Activated T-helper 1 cell treated with Interleukin-2 at 50 U/mL for 16 hours (primary cell): ENCODE measurements around the gene COIL.
A peak's percentile ranks its signal among the peaks of the same experiment; 100 is the strongest.

ENCODE experiments used
- DNase-seq: peaks from one replicate; pipeline ENCODE4 v3.0.0-alpha.2; 2020; ENCODE audit warnings: low read depth

Gene COIL

GRCh38 chr17:56908001-56908542, 52.8 kb downstream of the COIL start:
- DNase-seq = no peak

- DNase-seq = no peak
These were observed 57.3 kb downstream of the COIL start for GRCh38 chr17:56903560-56903959.

- DNase-seq = no peak
These were observed 58.5 kb downstream of the COIL start for GRCh38 chr17:56902348-56902747.

GRCh38 chr17:56899403-56899802, 61.4 kb downstream of the COIL start:
- no peak for DNase-seq

DNA sequence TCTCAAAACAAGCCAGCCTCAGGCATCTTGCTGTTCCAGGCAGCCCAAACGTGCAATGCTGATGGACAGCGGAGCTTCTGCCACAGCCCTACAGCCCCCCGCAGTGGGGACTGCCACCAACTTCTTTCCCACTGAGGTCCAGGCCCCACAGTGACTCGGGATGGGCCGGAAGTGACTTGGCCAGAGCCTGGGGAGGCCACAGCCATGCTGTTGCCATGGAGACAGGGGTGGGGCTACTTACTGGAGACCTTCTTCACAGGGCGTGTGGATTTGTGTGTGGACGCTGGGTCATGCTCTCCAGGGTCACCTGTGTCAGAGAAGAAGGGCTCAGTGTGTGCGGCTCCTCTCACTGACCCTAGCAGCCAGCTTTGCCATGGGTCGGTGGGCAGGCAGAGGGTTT, 62.0 kb downstream of the COIL start:
- DNase-seq = no peak

DNA sequence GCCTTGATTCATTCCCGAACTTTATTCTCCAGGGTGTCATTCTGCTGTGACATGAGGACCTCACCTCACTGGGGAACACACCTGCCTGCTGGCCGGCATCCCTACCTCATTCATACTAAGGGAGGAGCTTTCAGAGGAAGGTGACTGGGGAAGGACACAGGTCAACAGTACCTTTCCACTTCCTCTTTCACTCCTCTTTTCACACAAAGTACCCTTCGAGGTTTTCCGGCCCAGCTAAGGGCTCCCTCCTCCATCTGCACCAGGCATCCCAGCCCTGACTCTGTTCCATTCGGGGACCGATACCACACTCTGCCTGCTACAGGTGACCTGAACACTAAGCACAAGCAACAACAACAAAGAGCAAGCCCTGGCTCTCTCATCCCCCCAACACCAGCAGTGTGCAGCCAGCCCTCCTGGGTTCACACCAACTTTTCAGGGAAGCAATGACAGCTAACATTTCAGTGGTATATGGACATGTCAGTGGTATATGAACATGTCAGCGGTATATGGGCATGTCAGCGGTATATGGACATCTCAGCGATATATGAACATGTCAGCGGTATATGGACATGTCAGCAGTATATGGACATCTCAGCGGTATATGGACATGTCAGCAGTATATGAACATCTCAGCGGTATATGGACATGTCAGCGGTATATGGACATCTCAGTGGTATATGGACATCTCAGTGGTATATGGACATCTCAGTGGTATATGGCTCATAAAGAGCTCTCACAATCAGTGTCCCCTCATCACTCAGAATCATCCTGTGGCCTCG, 63.0 kb downstream of the COIL start:
- no peak for DNase-seq

DNA sequence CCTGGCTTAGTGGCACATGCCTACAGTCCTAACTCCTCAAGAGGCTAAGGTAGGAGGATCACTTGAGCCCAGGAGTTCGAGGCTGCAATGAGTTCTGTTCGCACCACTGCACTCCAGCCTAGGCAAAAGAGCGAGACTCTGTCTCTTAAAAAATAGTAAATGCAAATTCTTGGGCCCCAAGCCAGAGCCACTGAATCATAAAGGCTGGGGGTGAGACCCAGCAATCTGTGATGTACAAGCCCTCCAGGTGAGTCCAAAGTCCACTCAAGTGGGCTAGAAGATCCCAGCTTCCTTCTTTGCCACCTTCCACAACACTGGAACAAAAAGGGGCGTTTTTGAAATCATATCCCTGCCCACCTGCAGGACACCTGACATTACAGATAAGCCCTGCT, 63.9 kb downstream of the COIL start:
- DNase-seq = no peak

DNA sequence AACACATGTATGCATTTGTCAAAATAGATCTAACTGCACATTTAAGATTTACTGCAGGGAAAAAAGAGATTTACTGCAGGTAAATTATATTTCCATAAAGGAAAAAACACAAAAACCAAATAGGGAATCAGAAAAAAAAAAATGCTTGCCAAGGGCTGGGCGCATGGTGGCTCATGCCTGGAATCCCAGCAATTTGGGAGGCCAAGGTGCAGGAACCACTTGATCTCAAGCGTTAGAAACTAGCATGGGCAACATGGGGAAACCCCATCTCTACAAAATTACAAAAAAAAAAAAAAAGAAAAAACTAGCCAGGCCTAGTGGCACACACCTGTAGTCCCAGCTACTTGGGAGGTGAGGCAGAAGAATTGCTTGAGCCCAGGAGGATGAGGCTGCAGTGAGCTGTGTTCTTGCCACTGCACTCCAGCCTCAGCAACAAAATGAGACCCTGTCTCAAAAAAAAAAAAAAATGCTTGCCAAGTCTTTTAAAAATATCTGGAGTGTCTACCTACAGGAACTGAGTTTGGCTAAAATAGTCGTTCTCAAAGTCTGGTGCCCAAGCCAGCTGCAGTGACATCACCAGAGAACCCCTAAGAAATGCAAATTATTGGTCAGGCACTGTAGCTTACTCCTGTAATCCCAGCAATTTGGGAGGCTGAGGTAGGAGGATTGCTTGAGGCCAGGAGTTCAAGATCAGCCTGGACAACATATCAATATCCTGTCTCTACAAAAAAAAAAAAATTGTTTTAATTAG, 64.5 kb downstream of the COIL start:
- no peak for DNase-seq

DNA sequence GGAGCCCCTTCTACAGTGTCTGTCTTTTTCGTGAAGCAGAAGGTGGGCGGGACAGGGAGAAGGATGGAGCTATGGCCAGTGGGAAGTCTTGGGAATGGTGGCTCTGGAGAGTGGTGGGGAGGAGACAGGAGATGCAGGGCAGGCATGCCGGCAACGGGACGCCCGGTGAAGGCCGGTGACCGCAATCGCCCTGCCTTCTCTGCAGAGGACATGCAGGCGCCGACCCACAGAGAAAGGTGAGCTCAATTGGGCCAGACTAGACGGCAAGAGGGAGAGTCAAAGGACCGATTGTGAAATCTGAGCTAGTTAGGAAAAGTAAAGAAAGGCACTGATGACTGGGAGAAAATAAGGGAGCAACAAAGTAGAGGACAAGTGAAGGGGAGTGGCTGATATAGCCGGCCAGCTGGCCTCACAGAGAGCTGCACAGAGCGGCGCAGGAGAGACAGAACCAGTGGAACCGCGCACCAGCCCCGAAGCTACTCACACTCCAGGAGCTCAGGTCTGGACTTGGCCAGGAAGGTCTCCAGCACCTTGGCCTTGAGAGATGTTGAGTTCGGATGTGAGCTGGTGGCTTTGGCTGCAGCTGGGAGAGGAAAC, 65.9 kb downstream of the COIL start:
- DNase-seq = no peak

- no peak for DNase-seq
These were observed 67.3 kb downstream of the COIL start for GRCh38 chr17:56893503-56893902.

- DNase-seq = no peak
These were observed 68.5 kb downstream of the COIL start for GRCh38 chr17:56892333-56892732.

- DNase-seq = peak; percentile 22
These were observed 69.1 kb downstream of the COIL start for GRCh38 chr17:56891751-56892150.

DNA sequence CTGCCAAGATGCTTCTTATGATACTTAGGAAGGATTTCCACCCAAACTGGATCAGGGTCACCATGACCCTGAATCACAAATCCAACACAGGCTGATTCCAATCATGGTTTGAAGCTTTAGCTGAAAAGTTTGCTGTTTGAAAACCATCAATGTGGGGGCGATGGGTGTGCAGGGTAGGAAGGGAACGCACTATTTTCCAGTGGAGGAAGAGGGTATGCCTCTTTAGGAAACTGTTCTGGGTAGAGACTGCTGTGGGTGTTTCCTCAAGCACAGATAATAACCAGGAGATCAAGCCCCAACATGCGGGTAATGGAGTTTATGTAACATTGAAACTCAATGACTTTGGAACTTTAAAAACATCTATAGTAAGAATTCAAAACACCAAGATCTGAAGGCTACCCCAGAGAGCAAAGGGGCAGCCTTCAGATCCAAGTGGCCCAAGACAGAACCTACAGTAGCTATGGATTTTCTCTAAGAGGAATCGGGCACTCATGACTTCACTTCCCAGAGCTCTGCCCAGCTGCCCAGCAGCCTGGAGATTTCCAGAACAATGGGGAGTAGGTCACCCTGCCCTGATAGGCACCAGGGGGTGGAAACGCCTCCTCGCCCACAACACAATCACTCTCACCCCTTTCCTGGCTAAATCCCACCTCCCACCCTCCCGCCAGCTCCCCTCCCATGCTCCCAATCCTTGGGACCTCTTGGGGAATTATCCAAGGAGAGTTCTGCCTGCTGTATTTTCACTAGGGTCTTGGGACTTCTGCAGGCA, 69.8 kb downstream of the COIL start:
- DNase-seq = no peak

DNA sequence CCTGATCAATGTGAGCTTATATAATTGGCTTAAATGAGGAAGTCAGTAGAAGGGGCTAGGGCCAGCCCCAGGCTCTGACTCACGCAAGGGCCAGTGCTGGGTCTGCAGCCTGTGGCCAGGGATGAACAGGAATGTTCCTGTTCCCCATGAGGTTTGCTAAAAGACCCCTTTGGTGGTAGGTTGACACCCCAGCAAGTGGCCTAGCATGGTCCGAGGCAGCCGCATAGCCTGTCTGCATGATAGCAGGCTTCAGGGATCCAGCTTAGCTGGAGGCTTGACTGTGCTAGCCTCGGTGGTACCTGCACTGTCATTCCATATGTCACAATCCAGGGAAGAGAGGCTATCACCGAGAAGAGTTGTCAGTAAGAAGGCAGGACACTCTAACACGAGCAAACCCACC, 70.5 kb downstream of the COIL start:
- no peak for DNase-seq
